Retinal pigment epithelial cell (primary cell): ENCODE measurements around the gene MRPS24.

Source experiments
- DNase-seq: peaks from one replicate; pipeline ENCODE4 v3.0.0-alpha.2; 2010; ENCODE audit warnings: low read depth
- H3K4me3 ChIP-seq: 2 replicates; pipeline ENCODE4 v1.5.1; 2011; ENCODE audit warnings: mild to moderate bottlenecking, low read length, control low read depth, moderate library complexity
- CTCF ChIP-seq: conservative IDR thresholded peaks from 2 replicates; pipeline ENCODE4 v1.5.1; 2011; ENCODE audit warnings: low read depth, low read length, control low read depth, inconsistent platforms

The MRPS24 gene

GRCh38 chr7:43888993-43889945, 20.0 kb upstream of the MRPS24 start:
- no peak for TF ChIP-seq CTCF
- no peak overlapping the region for H3K4me3 ChIP-seq
- DNase-seq: no peak

GRCh38 chr7:43884617-43885016, 15.3 kb upstream of the MRPS24 start:
- no peak for DNase-seq
- no peak for TF ChIP-seq CTCF

GRCh38 chr7:43884209-43884608, 14.9 kb upstream of the MRPS24 start:
- TF ChIP-seq CTCF: no peak
- DNase-seq: no peak
- H3K4me3 ChIP-seq: no peak overlapping the region

More at GRCh38 chr7:43884617-43885016, 15.3 kb upstream of the MRPS24 start:
- no peak overlapping the region for H3K4me3 ChIP-seq

GRCh38 chr7:43880596-43880995, 11.3 kb upstream of the MRPS24 start:
- TF ChIP-seq CTCF: no peak
- no peak for DNase-seq

GRCh38 chr7:43879477-43879876, 10.2 kb upstream of the MRPS24 start:
- TF ChIP-seq CTCF: no peak
- no peak for DNase-seq
- no peak overlapping the region for H3K4me3 ChIP-seq

More at GRCh38 chr7:43880596-43880995, 11.3 kb upstream of the MRPS24 start:
- no peak overlapping the region for H3K4me3 ChIP-seq

GRCh38 chr7:43878867-43879266, 9.6 kb upstream of the MRPS24 start:
- H3K4me3 ChIP-seq: no peak overlapping the region
- TF ChIP-seq CTCF: no peak
- DNase-seq: no peak
